ENCODE measurements around the gene METTL15. TPM values are rescaled to one million over a fixed set of nuclear protein-coding genes. Genes with fewer than 3 reads are reported as not detected.

The METTL15 gene
- 10 to 100 TPM in 3 of 4 donors, 1 to 10 TPM in 1; 5.3 to 12.2 (median 11.8) TPM for total RNA-seq

- Histone ChIP-seq H3K27ac (peak within 1 kb of the TSS; percentile 72 to 91 (median 87)), H3K36me3 (no peaks in the 10 kb centered on the region), H3K4me3 (peak within 1 kb of the TSS; percentile 41 to 69 (median 61)), H3K4me1 (peaks cover 0 to 56% (median 14%) of the 10 kb centered on the region in 3 donors), H3K27me3 (no peaks in the 10 kb centered on the region), H3K9me3 (no peaks in the 10 kb centered on the region)
- peak; percentile 97 for DNase-seq
- TF ChIP-seq CTCF (IDR thresholded peaks at IDR 0.05) (no peak), POLR2A (IDR thresholded peaks at IDR 0.05) (peak in 3 of 4 donors; percentile 3 to 72 (median 32))
- WGBS, 2 donors: 2 to 3% methylated on average over 8 to 9 of the region's 38 CpGs
- intact Hi-C loops (cut with DNase I): no loop called here
Measured at GRCh38 chr11:28107750-28108618, at the start of gene METTL15, which contains the start of gene KIF18A. Gene METTL15, plus strand, starts transcription at chr11:28108388. Its CDS starts 4,947 bp downstream, at chr11:28113335. Gene KIF18A, minus strand, starts transcription at chr11:28108156. Its CDS starts 10,209 bp downstream, at chr11:28097947.

- Histone ChIP-seq H3K4me1 (no peaks in the 10 kb centered on the region), H3K4me3 (no peak overlapping the region), H3K27me3 (no peaks in the 10 kb centered on the region), H3K27ac (no peak overlapping the region), H3K36me3 (no peaks in the 10 kb centered on the region), H3K9me3 (no peaks in the 10 kb centered on the region)
- intact Hi-C loops (cut with DNase I): no loop called here
- DNase-seq: no peak
- WGBS, 2 donors: 95 to 100% methylated on average over 1 of the region's 1 CpG
- TF ChIP-seq CTCF (IDR thresholded peaks at IDR 0.05) (no peak), POLR2A (IDR thresholded peaks at IDR 0.05) (no peak)
Measured at GRCh38 chr11:28071305-28071704, 36.9 kb upstream of the METTL15 start.

GRCh38 chr11:28072321-28072720 is 35.9 kb upstream of the METTL15 start:
- intact Hi-C loops (cut with DNase I): no loop called here
- Histone ChIP-seq H3K4me1 (no peaks in the 10 kb centered on the region), H3K36me3 (no peaks in the 10 kb centered on the region), H3K27ac (no peak overlapping the region), H3K27me3 (no peaks in the 10 kb centered on the region), H3K4me3 (no peak overlapping the region), H3K9me3 (no peaks in the 10 kb centered on the region)
- 53 to 57% methylated on average over 2 of the region's 2 CpGs for WGBS, 2 donors
- DNase-seq: no peak
- TF ChIP-seq POLR2A (IDR thresholded peaks at IDR 0.05) (no peak), CTCF (IDR thresholded peaks at IDR 0.05) (no peak)

- H3K4me3 ChIP-seq: no peak overlapping the region
- intact Hi-C loops (cut with DNase I): no loop called here
- no peak for DNase-seq
- no peaks in the 10 kb centered on the region for H3K27me3 ChIP-seq
- no peak overlapping the region for H3K27ac ChIP-seq
- no peak for TF ChIP-seq POLR2A (IDR thresholded peaks at IDR 0.05)
- TF ChIP-seq CTCF (IDR thresholded peaks at IDR 0.05): no peak
- H3K4me1 ChIP-seq: no peaks in the 10 kb centered on the region
- H3K9me3 ChIP-seq: no peaks in the 10 kb centered on the region
- WGBS, 2 donors: 89 to 93% methylated on average over 3 of the region's 3 CpGs
- no peaks in the 10 kb centered on the region for H3K36me3 ChIP-seq
Measured at GRCh38 chr11:28077521-28077920, 30.7 kb upstream of the METTL15 start.

- H3K27me3 ChIP-seq: no peaks in the 10 kb centered on the region
- WGBS, 2 donors: 94 to 100% methylated on average over 1 of the region's 1 CpG
- no peak overlapping the region for H3K27ac ChIP-seq
- H3K4me3 ChIP-seq: no peak overlapping the region
- DNase-seq: no peak
- TF ChIP-seq CTCF (IDR thresholded peaks at IDR 0.05) (no peak), POLR2A (IDR thresholded peaks at IDR 0.05) (no peak)
- intact Hi-C loops (cut with DNase I): no loop called here
- peaks cover 0 to 4% (median 0%) of the 10 kb centered on the region in 3 donors for H3K36me3 ChIP-seq
- no peaks in the 10 kb centered on the region for H3K4me1 ChIP-seq
- no peaks in the 10 kb centered on the region for H3K9me3 ChIP-seq
Measured at GRCh38 chr11:28083118-28083517, 25.1 kb upstream of the METTL15 start.
